LoVo (cell line): ENCODE results near the gene TEX44.

Experiments
- DNase-seq: peaks from one replicate; pipeline ENCODE4 v3.0.0-alpha.2; 2016; ENCODE audit warnings: low spot score

TEX44 gene

DNA sequence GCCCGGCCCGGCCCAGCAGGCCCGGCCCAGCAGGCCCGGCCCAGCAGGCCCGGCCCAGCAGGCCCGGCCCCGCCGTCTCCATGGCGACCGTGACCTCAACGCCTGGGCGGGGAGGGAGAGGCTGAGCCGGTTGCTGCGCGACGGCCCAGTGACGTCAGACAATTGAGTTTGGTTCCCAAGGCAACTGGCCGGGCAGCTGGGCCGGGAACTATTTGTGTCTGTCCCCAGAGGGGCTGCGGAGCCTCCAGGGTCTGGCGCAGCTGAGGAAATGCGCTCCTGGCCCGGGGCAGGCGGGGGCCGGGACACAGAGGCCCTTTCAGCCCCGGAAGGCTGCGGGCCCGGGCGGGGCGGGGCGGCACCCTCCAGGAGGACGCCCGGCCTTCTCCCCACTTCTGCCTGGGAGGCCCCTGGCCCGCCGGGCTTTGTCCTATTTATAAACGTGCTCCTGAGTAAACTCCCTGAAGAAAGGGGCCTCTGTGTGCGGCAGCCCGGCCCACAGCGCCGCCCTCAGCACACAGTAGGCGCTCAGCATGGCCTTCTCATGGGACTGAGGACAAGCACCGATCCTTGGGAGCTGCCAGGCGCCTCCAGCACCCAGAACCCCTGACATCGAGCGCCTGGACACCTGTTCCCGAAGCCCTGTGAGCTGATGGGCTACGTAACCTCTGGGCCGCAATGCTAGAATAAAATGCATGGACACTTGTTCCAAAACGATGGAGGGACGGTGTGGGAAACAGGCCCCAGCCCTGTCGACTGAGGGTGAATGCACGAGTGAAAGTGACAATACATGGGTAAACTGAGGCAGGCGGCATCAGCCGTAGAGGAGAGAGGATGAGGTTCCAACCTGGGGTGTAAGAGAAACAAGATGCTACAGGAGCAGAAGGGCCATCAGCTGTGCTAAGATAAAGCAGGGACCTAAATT is 12.3 kb downstream of the TEX44 start:
- peak; percentile 96 for DNase-seq

DNA sequence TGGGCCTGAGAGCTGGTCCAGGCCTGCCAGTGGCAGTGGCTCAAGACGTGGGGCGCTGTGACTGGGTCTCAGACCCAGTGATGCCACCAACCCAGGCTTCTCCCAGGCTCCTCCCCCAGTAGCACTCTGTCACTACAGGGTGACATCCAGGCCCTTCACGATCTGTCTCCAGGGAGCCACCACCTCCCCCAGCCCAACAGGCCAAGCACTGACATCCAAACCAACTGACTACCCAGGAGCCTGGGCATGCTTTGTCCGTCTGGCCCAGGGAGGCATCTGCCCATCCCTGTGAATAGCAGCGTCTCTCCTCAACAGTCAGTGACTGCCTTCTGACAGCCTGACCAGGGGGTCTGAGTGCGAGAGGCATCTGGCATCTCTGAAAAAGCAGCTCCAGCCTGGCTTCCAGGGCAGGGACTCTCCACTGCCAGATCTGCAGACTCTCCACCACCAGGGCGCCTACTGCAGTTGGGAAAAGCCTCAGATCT is 13.0 kb downstream of the TEX44 start:
- DNase-seq = no peak

DNA sequence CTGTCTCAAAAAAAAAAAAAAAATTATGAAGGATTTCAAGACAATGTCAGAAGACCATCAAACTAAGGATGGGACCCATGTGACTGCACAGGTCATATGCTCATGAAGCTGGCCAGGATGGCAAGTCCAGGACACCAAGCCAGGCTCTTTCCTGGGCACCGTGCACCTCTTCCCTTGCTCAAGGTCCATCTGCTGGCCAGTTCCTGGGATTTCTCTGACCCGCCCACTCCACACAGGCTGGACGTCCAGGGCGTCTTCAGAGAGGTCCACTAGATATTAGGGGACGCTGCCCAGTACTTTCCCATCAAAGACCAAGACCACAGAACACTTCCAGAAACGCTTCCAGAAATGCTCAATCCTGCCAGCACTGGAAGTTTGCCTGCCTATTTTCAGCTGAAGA is 14.3 kb downstream of the TEX44 start:
- DNase-seq = no peak

DNA sequence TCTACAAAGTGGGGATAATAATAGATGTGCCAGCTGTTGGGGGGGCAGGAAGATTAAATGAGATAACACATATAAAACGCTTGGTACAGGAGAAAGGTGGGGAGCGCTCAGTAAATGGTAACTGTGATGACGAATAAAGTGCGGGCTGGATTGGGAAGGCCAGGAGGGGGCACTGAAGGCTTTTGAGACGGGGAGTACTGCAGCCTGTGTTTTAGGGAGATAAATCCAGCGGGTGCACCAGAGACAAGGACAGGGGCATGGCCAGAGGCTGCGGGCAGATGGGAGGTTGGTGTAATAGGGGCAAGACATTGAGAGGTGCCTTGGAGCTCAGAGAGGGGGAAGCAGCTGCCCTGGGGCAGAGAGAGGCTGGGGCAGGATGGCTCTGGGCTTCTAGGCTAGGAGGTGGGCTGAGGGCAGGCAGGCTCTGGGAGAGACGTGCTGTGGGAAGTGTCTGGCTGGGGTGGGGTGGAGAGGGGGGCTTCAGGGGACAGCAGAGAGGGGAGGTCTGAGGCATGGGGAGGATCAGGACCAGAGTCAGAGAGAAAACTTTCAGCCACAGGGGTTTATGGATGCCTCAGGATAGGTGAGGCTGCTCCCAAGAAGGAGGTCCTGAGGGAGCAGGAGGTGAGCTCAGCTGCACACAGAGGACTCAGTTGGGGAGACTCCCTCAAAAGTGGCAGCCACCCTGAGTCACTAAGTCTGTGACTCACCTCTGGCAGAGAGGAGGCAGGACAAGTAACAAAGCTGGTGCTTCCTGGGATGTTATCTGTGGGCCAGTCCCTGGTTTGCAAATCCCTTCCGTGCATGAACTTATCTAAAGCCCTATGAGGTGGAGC is 18.8 kb downstream of the TEX44 start:
- DNase-seq = peak; percentile 82

DNA sequence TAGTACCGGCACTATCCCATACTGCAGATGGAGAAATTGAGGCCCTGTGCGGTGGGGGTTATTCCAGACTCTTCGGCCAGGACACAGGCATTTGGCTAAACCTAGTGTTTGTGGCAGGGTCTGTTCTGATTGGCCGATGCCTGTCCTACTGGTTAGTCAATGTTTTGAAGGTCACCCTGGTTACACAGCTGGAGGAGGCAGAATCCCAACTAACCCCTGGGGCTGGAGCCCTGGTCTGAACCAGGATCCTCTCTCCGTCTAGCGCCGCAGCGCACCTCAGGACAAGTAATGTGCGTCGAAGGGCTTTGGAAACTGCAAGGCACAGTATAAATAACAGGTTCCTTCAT is 19.4 kb downstream of the TEX44 start:
- no peak for DNase-seq

DNA sequence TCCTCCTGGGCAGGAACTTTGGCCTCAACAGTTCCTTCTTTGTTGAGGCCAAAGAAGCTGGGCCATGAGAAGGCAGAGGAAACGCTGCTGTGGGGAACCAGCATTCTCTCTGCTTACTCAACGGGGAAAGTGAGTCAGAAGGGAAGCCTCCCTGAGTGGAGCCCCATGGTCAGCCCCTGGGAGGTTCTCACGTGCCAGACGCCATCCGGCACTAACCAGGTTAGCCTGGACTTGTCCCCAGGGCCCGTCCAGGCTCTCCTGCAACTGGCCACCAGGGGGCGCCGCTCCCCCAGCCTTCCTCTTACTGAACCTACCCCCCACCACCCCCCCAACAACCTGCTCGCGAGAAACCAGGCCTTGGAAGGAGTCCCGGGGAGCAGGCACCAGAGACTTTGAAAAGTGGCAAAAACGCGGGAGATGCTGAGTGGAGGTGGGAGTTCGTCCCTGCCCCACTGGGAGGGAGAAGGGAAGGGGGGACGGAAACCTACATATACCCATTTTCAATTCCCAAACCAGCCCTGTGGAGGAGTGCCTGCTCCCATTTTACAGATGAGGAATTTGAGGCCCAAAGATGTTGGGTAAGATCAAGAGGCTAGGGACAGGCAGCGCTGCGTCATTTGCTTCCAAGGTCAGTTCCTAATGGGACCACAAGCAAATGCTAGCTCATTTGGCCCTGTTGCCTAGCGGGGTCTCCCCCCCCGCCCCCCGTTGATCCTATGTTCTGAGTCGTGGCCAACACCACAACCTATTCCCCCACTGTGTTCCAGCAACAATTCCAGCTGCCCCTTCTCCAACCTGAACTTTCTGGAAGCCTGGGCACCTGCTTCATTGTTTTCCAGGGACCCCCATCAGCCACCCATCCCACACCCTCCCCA is 20.0 kb downstream of the TEX44 start:
- peak; percentile 80 for DNase-seq

DNA sequence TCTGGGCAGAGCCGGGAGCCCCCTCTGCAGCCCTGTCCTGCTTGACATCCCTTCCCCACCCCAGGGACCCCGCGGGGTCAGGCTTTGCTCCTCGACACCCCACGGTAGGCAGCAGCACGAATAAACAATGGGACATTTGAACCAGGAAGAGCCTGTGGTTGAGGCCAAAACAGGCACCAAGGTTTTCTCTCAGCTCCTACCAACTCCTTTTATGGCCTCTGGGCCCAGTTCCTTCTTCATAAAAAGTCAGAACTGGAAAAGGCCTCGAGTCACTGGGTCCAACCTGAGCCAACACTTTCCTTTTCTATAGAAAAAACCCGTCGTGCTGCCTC is 20.6 kb downstream of the TEX44 start:
- peak; percentile 33 for DNase-seq

DNA sequence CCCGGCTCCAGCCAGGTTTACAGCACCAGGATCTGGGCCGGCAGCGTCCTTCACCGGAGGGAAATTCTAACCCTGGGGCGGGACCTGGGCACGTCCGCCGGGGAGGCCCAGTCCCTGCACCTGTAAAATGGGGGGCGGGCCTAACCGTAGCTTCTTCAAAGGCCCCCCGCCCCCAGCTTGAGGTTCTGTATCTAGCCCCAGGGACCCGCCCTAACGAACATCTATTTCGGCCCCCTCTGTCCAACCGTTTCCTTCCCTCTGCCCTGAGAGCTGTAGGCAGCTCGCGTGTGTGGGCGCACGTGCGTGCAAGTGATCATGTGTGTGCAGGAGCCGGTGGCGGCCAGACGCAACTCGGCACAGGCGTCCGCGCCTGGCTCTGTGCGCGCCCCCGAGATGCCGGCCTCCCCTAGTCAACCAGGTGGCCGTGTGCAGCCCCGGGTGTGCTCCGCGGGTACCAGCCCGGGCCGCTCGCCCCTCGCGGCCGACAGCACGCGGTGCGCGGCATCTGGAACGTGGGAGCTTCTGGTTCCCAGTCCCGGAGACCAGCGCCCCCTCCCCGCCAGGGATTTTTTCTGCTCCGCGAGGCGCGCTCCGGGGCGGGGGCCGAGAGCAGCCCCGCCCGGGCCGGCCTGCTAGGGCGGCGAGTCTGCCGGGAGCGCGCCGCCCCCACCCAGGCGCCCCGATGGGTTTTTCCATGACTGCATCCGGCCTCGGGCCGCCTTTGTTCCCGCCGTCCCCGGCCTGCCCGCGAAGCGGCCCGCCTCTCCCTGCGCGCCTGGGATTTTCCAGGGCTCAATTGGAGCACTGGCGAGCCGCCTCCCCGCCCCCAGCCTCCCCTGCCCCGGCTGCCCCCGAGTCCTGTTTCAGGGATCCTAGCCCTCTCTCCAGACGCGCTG is 21.2 kb downstream of the TEX44 start:
- DNase-seq = peak; percentile 86

DNA sequence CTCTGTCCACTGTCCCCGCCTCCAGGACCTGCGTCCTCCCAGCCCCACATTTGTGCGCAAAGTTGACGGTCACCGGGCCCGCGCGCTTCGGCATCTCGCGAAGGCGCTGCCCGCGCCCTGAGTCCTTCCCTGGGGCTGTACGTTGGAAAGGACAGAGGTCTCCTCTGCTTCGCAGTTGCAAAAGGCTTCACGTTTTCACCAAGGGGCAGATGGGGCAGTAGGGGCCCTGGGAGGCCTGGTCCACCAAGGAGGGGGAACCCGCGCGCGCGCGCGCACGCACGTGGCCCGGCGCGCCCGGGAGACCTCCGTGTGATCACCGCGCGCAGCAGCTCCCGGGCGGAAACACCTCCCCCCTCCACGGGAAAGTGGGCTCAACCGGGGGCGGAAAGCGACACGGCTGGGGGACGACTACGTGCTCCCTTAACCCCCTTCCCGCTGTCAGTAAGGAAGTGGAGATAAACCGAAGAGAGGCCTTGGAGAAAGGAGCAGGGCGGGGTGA is 21.9 kb downstream of the TEX44 start:
- DNase-seq = no peak

DNA sequence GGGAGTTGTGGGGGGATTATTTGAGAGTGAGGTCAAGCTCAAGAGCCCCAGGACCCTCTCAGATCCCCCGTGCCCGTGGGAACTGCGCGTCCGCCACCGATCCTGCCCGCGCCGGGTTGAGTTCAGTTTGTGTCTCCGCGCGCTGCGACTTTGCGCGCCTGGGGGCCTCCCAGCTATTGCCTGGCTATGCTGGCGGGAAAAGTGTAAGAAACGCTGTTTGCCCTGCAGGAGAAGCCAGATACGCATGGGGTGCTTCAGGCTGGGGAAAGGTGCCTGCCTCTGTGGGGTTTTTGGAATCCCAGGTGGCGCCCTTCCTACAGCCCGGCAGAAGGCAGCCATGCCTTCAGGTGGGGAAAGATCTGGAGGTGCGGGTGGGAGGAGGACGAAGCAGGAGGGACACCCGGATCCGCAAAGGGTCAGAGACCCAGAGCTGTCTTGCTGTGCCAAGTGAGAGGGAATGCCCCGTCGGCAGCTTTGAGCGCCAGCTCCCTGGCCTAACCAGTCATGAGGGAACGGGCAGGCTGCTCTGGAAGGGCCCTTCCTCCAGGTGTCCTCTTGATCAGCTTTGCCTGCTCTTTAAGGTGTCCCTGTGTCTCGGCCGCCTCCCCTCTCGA is 22.5 kb downstream of the TEX44 start:
- DNase-seq = no peak

DNA sequence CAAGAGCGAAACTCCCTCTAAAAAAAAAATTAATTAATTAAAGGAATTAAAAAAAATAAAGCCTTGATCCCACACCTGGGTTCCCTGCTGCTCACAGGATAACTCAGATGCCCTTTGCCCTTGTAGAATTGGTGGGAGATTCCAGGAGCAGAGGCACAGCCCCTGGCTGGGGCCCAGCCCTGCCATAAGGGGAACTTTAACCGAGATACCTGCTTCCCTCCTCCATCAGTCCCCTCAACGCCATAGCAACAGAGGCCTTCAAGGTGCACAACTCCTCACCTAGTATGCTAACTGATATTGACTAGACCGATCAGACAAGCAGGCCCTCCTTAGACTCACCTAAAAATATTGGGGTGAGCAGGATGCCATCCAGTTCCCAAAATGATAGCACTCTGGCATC is 23.6 kb downstream of the TEX44 start:
- DNase-seq = no peak

DNA sequence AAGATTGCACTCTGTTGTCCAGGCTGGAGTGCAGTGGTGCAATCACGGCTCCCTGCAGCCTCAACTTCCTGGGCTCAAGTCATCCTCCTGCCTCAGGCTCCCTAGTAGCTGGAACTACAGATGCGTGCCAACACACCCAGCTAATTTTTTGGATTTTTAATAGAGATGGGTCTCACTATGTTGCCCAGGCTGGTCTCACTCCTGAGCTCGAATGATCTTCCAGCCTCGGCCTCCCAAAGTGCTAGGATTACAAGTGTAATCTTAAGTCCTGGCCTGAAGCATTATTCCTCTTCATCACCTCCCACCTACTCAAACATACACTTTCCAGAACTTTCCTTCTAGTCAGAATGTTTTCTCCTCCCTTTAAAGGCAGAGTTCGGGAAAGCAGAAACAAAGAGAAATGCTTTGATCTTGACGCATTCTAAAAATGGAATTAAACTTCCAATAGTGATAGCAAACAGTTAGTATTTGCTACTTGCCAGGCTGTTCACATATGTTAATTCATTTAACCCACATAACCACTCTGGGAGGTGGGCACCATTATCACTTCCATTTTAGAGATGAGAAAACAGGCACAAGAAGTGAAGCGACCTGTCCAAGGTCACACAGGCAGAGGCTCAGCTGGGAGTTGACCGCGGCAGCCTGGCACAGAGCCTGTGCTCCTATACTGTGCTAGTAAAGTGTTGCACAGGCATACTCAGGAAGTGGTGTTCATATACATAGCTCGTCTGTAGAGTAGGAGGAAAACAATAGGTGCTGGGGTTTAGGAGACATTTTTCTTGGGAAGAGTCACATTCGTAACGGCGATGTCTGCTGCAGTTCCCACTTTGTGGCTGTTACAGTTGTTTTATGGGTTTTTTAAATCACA is 24.6 kb downstream of the TEX44 start:
- DNase-seq = no peak

DNA sequence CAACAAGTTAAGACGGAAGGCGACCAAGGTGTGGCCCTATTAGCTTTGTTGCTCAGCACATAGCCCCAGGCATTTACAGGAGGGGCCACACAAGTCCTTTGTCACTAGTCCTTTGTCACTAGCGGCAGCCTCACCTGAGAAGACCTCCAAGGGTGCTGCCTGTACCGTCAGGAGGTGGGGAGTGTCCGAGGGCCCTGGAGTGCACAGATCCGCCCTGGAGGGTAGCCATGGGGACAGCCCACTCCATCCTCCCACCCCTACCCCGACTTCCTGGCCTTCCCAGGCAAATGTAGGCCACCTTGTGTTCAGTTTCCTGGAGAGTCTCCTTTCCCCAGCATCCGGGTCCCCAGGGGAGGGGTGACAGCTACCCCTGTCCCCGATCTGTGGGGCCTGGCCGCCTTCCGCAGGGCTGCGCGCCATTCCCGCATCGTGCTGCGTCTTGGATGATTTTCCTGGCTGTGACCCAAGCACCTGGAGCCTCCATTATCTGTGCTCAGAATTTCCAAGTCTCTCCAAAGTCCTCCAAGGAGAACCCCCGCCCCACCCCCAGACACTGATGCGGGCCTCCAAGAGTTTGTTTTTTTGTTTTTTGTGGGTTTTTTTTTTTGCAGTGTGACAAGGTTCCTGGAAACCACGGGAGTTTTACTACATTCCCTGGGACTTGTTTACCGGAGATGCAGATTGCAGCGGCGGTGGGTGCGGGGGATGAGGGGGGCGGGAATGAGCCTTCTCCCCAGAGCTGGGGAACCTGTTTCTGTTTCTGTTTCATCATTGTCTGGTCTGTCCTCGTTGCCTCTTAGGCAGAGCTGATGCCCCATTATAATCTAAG is 28.6 kb downstream of the TEX44 start:
- peak; percentile 85 for DNase-seq

DNA sequence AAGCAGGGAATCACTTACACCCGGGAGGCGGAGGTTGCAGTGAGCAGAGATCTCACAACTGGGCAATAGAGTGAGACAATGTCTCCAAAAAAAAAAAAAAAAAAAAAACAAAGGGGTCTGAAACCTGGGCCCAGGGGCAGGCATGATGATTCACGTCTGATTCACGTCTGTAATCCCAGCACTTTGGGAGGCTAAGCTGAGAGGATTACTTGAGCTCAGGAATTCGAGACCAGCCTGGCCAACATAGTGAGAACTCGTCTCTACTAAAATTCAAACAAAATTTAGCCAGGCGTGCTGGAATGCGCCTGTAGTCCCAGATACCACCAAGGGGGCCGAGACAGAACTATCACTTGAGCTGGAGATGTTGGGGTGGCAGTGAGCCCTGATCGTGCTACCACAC is 30.3 kb downstream of the TEX44 start:
- no peak for DNase-seq

DNA sequence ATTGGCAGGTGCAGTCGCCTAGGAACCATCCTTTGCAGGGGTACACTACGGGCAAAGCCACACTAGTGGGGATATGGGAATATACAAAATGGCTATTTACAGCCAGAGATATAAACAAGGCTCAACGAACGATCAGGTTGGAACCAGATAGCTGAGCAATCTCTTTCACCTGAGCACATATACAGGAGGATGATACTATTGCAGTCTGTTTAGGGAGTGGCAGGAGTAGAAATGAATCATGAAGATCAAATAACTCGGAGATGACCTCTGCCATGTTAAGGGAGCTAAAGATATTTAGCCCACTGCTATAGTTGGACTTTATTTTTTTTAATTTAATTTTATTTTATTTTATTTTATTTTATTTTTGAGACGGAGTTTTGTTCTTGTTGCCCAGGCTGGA is 33.8 kb downstream of the TEX44 start:
- DNase-seq = no peak

DNA sequence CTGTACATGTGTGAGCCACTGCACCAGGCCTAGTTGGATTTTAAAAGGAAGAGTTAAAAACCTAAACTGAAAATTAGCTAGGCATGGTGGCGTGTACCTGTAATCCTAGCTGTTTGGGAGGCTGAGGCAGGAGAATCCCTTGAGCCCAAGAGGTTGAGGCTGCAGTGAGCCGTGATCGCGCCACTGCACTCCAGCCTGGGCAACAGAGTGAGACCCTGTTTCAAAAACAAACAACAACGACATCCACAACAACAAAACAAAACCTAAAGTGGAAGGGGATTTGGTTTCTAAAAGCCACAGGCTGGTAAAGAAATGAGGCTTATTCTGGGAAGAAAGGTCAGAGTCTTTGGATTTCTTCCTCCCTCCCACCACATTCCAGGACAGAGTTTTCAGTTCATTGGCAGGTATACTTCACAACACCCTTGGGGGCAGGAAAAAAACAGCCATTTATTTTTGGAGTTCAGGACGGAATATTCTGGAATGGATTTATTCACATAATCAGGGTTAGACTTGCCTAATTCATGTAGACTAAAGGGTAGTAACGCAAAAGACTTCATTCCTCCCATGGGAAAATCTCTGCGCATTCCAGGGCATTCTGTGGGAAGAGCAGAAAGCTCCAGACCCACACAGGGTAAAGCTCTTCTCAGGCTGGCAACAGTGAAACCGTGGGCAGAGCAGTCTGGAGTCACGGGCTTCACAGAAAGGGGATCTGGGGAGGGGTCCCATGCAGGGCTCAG is 34.9 kb downstream of the TEX44 start:
- DNase-seq = no peak

DNA sequence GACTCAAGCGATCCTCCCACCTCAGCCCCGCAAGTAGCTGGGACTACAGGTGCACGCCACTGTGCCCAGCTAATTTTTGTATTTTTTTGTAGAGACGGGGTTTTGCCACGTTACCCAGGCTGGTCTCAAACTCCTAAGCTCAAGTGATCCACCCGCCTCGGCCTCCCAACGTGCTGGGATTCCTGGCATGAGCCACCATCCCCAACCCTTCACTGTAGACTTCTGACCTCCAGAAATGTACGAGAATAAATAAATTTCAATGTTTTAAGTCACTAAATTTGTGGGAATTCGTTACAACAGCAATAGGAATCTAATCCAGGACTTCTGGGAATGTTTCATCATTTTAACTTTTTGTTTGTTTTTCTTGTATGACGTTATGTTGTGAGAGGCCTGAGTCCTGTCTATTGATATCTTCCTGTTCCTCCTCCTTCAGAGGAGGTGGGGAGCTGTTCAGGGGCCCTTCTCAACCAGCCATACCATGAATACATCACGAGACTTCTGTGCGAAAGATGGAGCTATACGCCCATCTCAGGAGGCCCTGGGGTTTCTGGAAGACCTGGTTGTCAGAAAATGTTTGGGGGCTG is 40.0 kb downstream of the TEX44 start:
- DNase-seq = no peak
